ENCODE results near the gene SEZ6L.

SEZ6L gene

GRCh38 chr22:26182723-26183122, 13.5 kb downstream of the SEZ6L start:
- DNase-seq (ENCODE audit: low read depth in 2 of 2), result no peak

DNA sequence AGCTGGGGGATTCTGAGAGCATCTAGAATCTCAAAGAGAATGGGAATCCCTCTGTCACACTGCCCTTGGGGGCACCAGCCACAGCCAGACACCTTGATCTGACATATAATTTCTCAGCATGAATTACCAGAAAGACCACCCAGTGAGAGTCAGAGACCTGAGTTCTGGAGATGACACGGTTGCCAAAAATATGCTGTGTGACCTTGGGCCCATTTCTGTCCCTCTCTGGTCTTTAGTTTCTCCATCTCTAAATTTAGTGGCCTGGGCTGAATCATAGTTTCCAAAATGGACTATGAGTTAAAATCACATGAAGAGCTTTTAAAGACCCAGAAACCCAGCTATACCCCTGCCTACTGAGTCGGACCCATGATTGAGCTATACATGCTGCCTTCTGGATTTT, 15.9 kb downstream of the SEZ6L start:
- DNase-seq (ENCODE audit: low read depth in 2 of 2), result no peak

GRCh38 chr22:26188341-26188740, 19.1 kb downstream of the SEZ6L start:
- DNase-seq (ENCODE audit: low read depth in 2 of 2), result no peak

DNA sequence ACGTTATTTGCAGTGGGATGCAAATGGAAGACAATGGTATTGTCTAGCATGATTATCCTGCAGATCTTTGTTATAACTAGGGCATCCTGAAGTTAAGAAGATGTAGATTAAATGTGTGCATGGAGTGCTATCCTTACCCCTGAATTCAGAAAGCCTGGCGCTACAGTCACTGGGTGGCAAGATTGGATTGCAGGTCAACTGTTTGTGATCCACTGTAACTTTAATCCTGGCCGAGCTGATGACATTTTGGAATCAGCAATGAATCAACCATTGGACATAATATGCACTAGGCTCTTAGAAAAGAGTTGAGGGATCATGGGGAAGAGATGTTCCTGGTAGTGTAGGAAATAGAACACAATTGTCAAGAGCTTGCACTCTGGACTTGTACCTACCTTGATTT, 25.1 kb downstream of the SEZ6L start:
- no peak for DNase-seq (ENCODE audit: low read depth in 2 of 2)

GRCh38 chr22:26194877-26195276, 25.6 kb downstream of the SEZ6L start:
- no peak for DNase-seq (ENCODE audit: low read depth in 2 of 2)

DNA sequence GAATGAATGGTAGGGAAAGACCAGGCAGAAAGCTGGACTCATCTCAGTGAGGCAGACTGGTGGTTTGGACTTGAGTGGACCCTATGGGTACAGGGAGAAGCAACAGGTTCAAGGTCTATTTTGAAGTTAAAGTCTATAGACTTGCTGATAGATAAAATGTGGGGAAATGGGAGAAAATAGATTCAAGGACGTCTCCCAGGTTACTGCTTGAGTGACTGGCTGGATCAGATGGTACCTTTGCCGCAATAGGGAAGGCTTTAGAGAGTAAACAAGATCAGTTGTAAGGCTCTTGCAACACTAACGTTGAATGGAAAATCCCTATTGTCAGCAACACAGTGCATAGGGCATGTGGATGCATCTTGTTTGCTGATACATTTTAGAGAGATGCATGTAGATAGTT, 27.4 kb downstream of the SEZ6L start:
- DNase-seq (ENCODE audit: low read depth in 2 of 2), result no peak

DNA sequence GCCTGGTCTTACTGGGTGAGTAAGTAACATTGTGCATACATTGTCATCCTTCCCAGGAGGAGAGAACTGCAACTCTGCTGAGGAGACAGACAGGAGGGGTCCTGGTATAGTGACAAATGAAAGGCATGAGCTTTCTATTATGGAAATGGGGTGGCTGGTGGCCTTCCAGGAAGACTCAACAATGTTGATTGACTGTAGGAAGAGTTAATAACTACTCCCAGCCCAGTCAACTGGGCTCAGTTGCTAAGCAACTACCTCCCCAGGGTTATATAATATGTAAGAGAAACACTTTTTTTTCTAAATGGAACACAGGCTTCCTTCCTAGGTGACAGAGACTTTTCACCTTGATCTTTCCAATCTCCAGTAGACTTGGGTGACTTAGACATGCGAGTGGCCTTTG, 28.2 kb downstream of the SEZ6L start:
- no peak for DNase-seq (ENCODE audit: low read depth in 2 of 2)

- no peak for DNase-seq (ENCODE audit: low read depth in 2 of 2)
Observed at GRCh38 chr22:26199665-26200064, 30.4 kb downstream of the SEZ6L start.

DNA sequence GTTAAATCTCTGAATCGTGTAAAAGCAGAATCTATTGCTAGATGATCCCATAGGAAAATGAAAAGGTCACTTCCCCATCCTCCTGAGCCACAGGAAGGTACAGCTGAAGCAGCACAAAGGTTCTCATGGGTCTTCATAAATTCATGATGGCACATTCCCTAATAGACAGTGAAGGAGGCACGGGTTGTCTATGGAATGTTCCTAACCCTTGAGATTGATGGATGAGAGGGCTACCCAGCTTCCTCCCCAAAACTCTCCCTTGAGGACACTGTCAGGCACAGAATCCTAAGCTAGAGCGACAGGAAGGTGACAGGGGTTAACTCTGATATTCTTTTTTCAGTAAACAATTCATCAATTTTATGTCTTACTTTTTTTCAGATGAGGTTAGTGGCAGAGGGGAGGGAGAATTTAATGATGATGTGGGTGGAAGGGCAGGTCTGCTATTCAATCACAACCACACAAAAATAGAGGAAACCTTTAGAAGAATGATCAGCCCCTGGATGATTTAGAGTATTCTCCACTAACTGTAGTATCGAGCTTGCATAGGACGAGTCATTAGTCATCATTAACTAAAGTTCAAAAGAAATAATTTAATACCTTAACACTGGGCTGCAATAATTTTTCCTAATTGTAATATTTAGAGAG, 33.1 kb downstream of the SEZ6L start:
- no peak for DNase-seq (ENCODE audit: low read depth in 2 of 2)

- no peak for DNase-seq (ENCODE audit: low read depth in 2 of 2)
Observed at GRCh38 chr22:26205494-26205893, 36.2 kb downstream of the SEZ6L start.

GRCh38 chr22:26210334-26210733, 41.1 kb downstream of the SEZ6L start:
- no peak for DNase-seq (ENCODE audit: low read depth in 2 of 2)

DNA sequence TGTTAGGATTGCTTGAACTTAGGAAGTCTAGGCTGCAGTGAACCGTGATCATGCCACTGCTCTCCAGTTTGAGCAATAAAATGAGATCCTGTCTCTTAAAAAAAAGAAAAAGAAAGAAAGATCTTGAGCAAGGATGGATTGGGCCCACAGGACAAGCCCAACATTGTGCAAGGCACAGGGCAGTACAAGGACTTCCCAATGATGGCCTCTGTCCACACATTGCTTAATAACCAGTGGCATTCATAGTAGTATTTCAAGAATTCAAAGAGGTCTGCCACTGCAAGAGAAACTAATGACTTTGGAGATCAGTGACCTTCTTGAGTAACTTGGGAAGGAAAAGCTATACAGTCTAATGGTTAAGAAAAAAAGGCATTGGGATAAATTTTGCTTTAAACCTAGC, 44.6 kb downstream of the SEZ6L start:
- DNase-seq (ENCODE audit: low read depth in 2 of 2), result no peak

DNA sequence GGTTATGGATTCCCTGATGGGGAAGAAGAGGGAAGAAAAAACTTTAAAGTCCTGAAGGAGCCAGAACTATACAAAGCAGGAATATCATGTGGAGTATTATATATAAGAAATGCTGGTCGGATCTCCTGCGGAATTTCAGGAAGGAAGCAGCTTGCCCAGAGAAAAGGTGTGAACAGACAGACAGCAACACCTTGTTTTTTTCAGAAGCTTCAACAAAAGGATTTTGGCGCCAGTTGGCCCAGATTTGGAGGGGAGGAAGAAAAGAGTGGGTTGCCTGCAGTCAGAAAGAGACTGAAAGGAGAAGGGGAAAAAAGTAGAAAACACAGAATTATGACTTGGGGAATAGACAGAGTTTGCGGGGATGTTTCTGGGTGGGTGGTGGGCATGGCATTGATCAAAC, 45.2 kb downstream of the SEZ6L start:
- DNase-seq (ENCODE audit: low read depth in 2 of 2), result no peak

DNA sequence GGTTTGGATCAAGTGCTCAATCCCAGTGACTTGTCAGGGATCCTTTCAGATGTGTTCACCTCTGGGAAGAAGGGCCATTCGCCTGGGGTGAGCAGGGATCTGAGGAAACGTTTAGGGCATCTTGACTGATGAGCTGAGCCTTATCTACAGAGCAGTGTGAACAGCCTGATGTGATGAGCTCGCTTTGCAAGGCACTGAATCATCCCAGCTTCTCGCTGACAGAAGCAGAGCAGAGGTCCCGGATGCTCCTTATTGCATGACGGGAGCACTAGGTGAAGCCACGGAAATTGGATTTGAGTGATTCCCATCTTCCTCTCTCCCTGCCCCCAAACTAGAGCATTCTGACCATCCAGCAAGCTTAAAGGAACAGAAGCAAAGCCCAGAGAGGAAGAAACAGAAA, 46.5 kb downstream of the SEZ6L start:
- DNase-seq (ENCODE audit: low read depth in 2 of 2), result no peak

DNA sequence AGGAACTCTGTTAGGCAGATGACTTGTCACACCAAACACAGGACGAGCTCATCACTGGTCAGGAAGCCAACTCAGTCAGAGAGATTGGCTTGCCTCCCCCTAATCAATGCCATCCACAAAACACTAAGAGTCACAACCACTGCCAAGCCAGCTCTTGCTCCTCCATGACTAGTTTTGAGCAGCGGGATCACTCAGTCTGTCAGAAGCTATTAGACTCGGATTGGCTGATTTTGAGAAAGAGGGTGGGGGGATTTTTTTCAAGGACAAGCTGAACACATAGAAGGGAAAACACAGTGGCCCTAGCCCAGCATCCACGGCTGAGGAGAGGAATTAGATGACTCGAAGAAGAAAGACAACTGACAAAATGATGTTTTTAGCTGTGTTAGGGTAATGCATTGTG, 55.9 kb downstream of the SEZ6L start:
- no peak for DNase-seq (ENCODE audit: low read depth in 2 of 2)

DNA sequence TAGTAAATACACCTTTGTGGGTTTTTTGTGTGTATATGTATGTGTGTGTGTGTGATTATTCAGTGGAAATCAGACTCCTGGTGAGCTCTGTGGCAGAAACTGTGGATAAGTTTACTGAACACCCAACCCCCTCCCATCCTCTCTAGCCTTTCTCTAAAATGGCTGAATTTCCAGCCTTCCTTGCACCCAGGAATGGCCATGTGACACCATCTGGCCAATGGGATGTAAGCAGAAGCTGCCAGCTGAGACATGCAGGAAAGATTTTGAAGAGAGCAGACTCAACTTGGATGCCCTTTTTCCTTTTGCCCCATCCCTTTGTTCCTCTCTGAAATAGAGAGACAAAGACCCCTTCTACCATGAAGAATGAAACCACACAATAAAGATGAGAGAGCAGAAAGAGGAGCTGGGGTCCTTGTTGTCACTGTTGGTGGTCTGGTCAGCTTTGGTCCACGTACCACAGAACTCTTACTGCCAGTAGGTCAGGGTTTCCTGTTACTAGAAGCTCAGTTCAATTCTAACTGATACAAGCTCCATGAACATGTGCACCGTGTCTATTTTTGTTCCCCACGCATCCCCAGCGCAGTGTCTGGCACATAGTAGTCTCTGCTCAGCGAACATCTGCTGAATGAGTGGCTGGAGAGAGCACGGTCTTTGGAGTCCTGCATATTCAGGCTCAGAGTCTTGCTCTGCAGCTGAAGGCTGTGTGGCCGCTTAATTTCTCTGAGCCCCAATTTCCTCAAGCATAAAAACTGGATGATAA, 57.5 kb downstream of the SEZ6L start:
- no peak for DNase-seq (ENCODE audit: low read depth in 2 of 2)

DNA sequence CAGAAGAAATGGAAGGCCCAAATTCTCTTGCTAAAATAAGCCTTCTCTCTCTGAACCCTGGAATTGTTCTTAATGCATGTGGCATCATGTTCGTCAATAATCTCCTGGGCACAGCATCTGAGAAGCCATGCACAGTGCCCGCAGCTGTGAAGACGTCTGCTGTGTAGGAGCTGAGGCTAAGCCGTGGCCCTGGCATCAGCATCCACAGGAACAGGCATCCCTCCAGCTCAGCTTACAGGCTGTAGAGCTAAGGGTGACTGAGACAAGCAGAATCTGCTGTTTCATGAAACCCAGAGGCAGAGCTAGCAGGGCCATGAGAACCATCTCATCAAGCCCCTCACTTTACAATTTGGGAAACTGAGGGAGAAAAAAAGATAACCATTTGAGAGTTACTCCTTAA, 60.6 kb downstream of the SEZ6L start:
- no peak for DNase-seq (ENCODE audit: low read depth in 2 of 2)

- DNase-seq (ENCODE audit: low read depth in 2 of 2), result no peak
Observed at GRCh38 chr22:26234296-26234695, 65.0 kb downstream of the SEZ6L start.

GRCh38 chr22:26235792-26236487, 66.7 kb downstream of the SEZ6L start:
- DNase-seq (ENCODE audit: low read depth in 2 of 2), result no peak

GRCh38 chr22:26236991-26237390, 67.7 kb downstream of the SEZ6L start:
- no peak for DNase-seq (ENCODE audit: low read depth in 2 of 2)

GRCh38 chr22:26238596-26238995, 69.3 kb downstream of the SEZ6L start:
- no peak for DNase-seq (ENCODE audit: low read depth in 2 of 2)

- no peak for DNase-seq (ENCODE audit: low read depth in 2 of 2)
Observed at GRCh38 chr22:26239581-26239980, 70.3 kb downstream of the SEZ6L start.

DNA sequence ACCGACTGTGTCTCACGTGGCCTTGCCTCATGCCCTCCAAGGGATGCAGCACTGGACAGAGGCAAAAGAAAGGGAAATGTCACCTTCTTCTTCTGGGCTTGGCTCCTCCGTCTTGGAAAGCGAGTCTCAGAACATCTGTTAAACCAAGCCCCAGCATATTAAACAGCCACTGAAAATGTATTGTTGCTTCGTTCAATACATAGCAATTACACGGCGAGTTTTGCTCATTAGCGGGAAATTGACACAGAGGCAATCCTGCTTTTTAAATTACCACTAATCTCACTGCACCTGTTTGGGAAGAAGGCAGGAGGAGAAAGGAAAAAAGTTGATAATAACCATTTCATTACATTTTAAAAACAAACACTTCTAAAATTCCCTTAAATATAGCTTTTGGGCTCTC, 72.1 kb downstream of the SEZ6L start:
- no peak for DNase-seq (ENCODE audit: low read depth in 2 of 2)

Measured in stimulated activated CD4-positive, alpha-beta T cell treated with anti-CD3 and anti-CD28 coated beads, Interleukin-12 subunit alpha, Interleukin-12 subunit beta, amount 100 ng/mL, for 24 hours (primary cell).